Loucy (cell line): Measurements from ENCODE around the gene KAT2A.
A peak's percentile ranks its signal among the peaks of the same experiment; 100 is the strongest.

Experiments
- H2AFZ ChIP-seq: fragments of 200-600 bp; sonication (generic); 2 replicates; pipeline ENCODE4 v1.6.0; 2016; ENCODE audit warnings: antibody characterized with exemption, mild to moderate bottlenecking, low read length, moderate library complexity
- H3F3A ChIP-seq: fragments of 200-600 bp; 2 replicates; pipeline ENCODE4 v1.6.0; 2016; ENCODE audit warnings: antibody characterized with exemption, low read depth, mild to moderate bottlenecking
- H3K27me3 ChIP-seq: fragments of 200-600 bp; sonication (generic); 2 replicates; pipeline ENCODE4 v1.6.1; 2014; ENCODE audit warnings: low read length, mild to moderate bottlenecking; ENCODE audit not compliant: insufficient read depth, poor library complexity, severe bottlenecking
- H3K36me3 ChIP-seq: fragments of 200-600 bp; sonication (generic); 2 replicates; pipeline ENCODE4 v1.6.1; 2016; ENCODE audit warnings: low read length; ENCODE audit not compliant: insufficient read depth
- H3K4me1 ChIP-seq: fragments of 200-600 bp; sonication (generic); 2 replicates; pipeline ENCODE4 v1.5.1; 2014; ENCODE audit warnings: low read length, mild to moderate bottlenecking; ENCODE audit not compliant: insufficient read depth, poor library complexity, severe bottlenecking
- H3K4me2 ChIP-seq: fragments of 200-600 bp; sonication (generic); 2 replicates; pipeline ENCODE4 v1.6.0; 2014; ENCODE audit warnings: antibody characterized with exemption, low read length, low read depth, mild to moderate bottlenecking; ENCODE audit not compliant: poor library complexity, severe bottlenecking
- H3K4me3 ChIP-seq: fragments of 200-600 bp; sonication (generic); 2 replicates; pipeline ENCODE4 v1.5.1; 2014; ENCODE audit warnings: low read length, mild to moderate bottlenecking, mixed read lengths; ENCODE audit not compliant: poor library complexity, severe bottlenecking
- H3K79me2 ChIP-seq: fragments of 200-600 bp; sonication (generic); 2 replicates; pipeline ENCODE4 v1.6.1; 2014; ENCODE audit warnings: low read length; ENCODE audit not compliant: insufficient read depth
- H3K9ac ChIP-seq: fragments of 200-600 bp; sonication (generic); 2 replicates; pipeline ENCODE4 v1.6.0; 2014; ENCODE audit warnings: mild to moderate bottlenecking, low read depth, low read length, moderate library complexity; ENCODE audit not compliant: poor library complexity, severe bottlenecking
- H3K9me2 ChIP-seq: fragments of 200-600 bp; sonication (generic); replicated peaks from 2 replicates; pipeline ENCODE4 v1.6.1; 2016; ENCODE audit warnings: low read depth, low read length, mixed read lengths
- H3K9me3 ChIP-seq: fragments of 200-600 bp; sonication (generic); 2 replicates; pipeline ENCODE4 v1.6.1; 2014; ENCODE audit warnings: mild to moderate bottlenecking, antibody characterized with exemption, low read length, low read depth; ENCODE audit not compliant: insufficient read depth
- H4K20me1 ChIP-seq: fragments of 200-600 bp; sonication (generic); 2 replicates; pipeline ENCODE4 v1.6.0; 2014; ENCODE audit warnings: antibody characterized with exemption, low read length, mild to moderate bottlenecking; ENCODE audit not compliant: insufficient read depth, poor library complexity, severe bottlenecking
- CTCF ChIP-seq: fragments of 200-600 bp; sonication (generic); conservative IDR thresholded peaks from 2 replicates; pipeline ENCODE4 v1.5.1; 2014; ENCODE audit warnings: mild to moderate bottlenecking, antibody characterized with exemption, low read length
- EZH2phosphoT487 ChIP-seq: fragments of 200-600 bp; IDR thresholded peaks from 2 replicates; pipeline ENCODE4 v1.6.1; 2018; ENCODE audit warnings: antibody characterized with exemption, mild to moderate bottlenecking, moderate library complexity, borderline replicate concordance

Gene KAT2A

GRCh38 chr17:42124256-42124655 is 3.1 kb upstream of the KAT2A start:
- peaks cover 12% of the 10 kb centered on the region; the same call in 1 of the 2 replicates for H3K79me2 ChIP-seq
- H2AFZ ChIP-seq = no peak overlapping the region
- no peaks in the 10 kb centered on the region for H3K27me3 ChIP-seq
- no peaks in the 10 kb centered on the region for H3K9me3 ChIP-seq
- H3K9ac ChIP-seq = no peak overlapping the region
- no peak overlapping the region for H3K4me3 ChIP-seq
- TF ChIP-seq CTCF (no peak), EZH2phosphoT487 (no peak)
- no peaks in the 10 kb centered on the region for H3F3A ChIP-seq
- H3K4me2 ChIP-seq = no peak overlapping the region
- H3K9me2 ChIP-seq = no peaks in the 10 kb centered on the region
- no peaks in the 10 kb centered on the region for H4K20me1 ChIP-seq
- H3K4me1 ChIP-seq = peaks cover 13% of the 10 kb centered on the region
- peaks cover 54% of the 10 kb centered on the region; the same call in 1 of the 2 replicates for H3K36me3 ChIP-seq

GRCh38 chr17:42122371-42123303 is 1.5 kb upstream of the KAT2A start, which contains the start of gene HSPB9:
Gene HSPB9, plus strand, starts transcription at chr17:42122804. Its CDS starts 47 bp downstream, at chr17:42122851.
- H3K4me3 ChIP-seq = no peak within 1 kb of the TSS
- H3K9me3 ChIP-seq = no peaks in the 10 kb centered on the region
- H3K9me2 ChIP-seq = no peaks in the 10 kb centered on the region
- TF ChIP-seq CTCF = no peak
- no peak for TF ChIP-seq EZH2phosphoT487
- H3K4me1 ChIP-seq = peaks cover 13% of the 10 kb centered on the region
- no peaks in the 10 kb centered on the region for H3K27me3 ChIP-seq
- no peaks in the 10 kb centered on the region for H3F3A ChIP-seq
- H4K20me1 ChIP-seq = no peaks in the 10 kb centered on the region
- H3K4me2 ChIP-seq = peak within 1 kb of the TSS; percentile 89
- H3K79me2 ChIP-seq = peaks cover 15% of the 10 kb centered on the region; the same call in 1 of the 2 replicates
- H2AFZ ChIP-seq = peak within 1 kb of the TSS; percentile 96; the same call in 1 of the 2 replicates
- H3K9ac ChIP-seq = peak within 1 kb of the TSS; percentile 89
- H3K36me3 ChIP-seq = peaks cover 38% of the 10 kb centered on the region; the same call in 1 of the 2 replicates

GRCh38 chr17:42120161-42120769 is 902 bp downstream of the KAT2A start:
- no peaks in the 10 kb centered on the region for H3K27me3 ChIP-seq
- H3K36me3 ChIP-seq = peaks cover 14% of the 10 kb centered on the region; the same call in 1 of the 2 replicates
- no peaks in the 10 kb centered on the region for H4K20me1 ChIP-seq
- H3K9me2 ChIP-seq = no peaks in the 10 kb centered on the region
- peaks cover 13% of the 10 kb centered on the region for H3K4me1 ChIP-seq
- peak overlapping the region; percentile 94 for H3K4me3 ChIP-seq
- no peaks in the 10 kb centered on the region for H3F3A ChIP-seq
- peak overlapping the region; percentile 89 for H3K9ac ChIP-seq
- H3K9me3 ChIP-seq = no peaks in the 10 kb centered on the region
- no peak for TF ChIP-seq EZH2phosphoT487
- peak overlapping the region; percentile 89 for H3K4me2 ChIP-seq
- no peak overlapping the region for H2AFZ ChIP-seq
- H3K79me2 ChIP-seq = peaks cover 15% of the 10 kb centered on the region; the same call in 1 of the 2 replicates
